Smooth muscle cell (in vitro differentiated cells): ENCODE results near the gene LAS1L. TPM values are rescaled to one million over a fixed set of nuclear protein-coding genes. Genes with fewer than 3 reads are reported as not detected.

Source experiments
- DNase-seq: peaks from one replicate; lab custom pipeline; 2025; ENCODE audit not compliant: unreplicated experiment; lab: John Stamatoyannopoulos, UW
- H2AFZ ChIP-seq: fragments of 200-600 bp; sonication (generic); 2 replicates; pipeline ENCODE4 v1.6.0; 2016; ENCODE audit warnings: antibody characterized with exemption, low read depth, mild to moderate bottlenecking
- H3F3A ChIP-seq: fragments of 200-600 bp; sonication (generic); 2 replicates; pipeline ENCODE4 v1.6.0; 2017; ENCODE audit warnings: antibody characterized with exemption, low read depth
- H3K27ac ChIP-seq: fragments of 200-600 bp; sonication (generic); 2 replicates; pipeline ENCODE4 v1.5.1; 2016; ENCODE audit warnings: low read depth, mild to moderate bottlenecking
- H3K27me3 ChIP-seq: fragments of 200-600 bp; sonication (generic); 2 replicates; pipeline ENCODE4 v1.6.1; 2016; ENCODE audit warnings: low read depth, mild to moderate bottlenecking
- H3K36me3 ChIP-seq: fragments of 200-600 bp; sonication (generic); 2 replicates; pipeline ENCODE4 v1.5.1; 2016; ENCODE audit warnings: low read depth
- H3K4me1 ChIP-seq: fragments of 200-600 bp; sonication (generic); 2 replicates; pipeline ENCODE4 v1.5.1; 2016; ENCODE audit warnings: low read depth
- H3K4me2 ChIP-seq: fragments of 200-600 bp; sonication (generic); 2 replicates; pipeline ENCODE4 v1.6.0; 2016; ENCODE audit warnings: mild to moderate bottlenecking
- H3K4me3 ChIP-seq: fragments of 200-600 bp; sonication (generic); 2 replicates; pipeline ENCODE4 v1.5.1; 2016; ENCODE audit warnings: mild to moderate bottlenecking
- H3K79me2 ChIP-seq: fragments of 200-600 bp; sonication (generic); 2 replicates; pipeline ENCODE4 v1.6.0; 2016; ENCODE audit warnings: low read depth, mild to moderate bottlenecking
- H3K9ac ChIP-seq: fragments of 200-600 bp; sonication (generic); 2 replicates; pipeline ENCODE4 v1.6.0; 2016; ENCODE audit warnings: low read depth
- H3K9me3 ChIP-seq: fragments of 200-600 bp; sonication (generic); replicated peaks from 2 replicates; pipeline ENCODE4 v1.5.1; 2016; ENCODE audit warnings: low read depth
- H4K20me1 ChIP-seq: fragments of 200-600 bp; sonication (generic); 2 replicates; pipeline ENCODE4 v1.6.0; 2016; ENCODE audit warnings: low read depth
- CTCF ChIP-seq: fragments of 200-600 bp; sonication (generic); IDR thresholded peaks from 2 replicates; pipeline ENCODE4 v1.5.1; 2017; ENCODE audit warnings: borderline replicate concordance, mild to moderate bottlenecking, antibody characterized with exemption; ENCODE audit not compliant: insufficient read depth, poor library complexity, severe bottlenecking
- WGBS: methylation state at CpG from one replicate; pipeline ENCODE4 v1.1.7; 2016; ENCODE audit warnings: low lambda C conversion rate; 5-methylcytosine and 5-hydroxymethylcytosine counted together
- polyA plus RNA-seq: library from polyadenylated mRNA; unstranded; fragments of >200 nt; fragmentation: Nextera tagmentation; extraction: Ambion mirVana; gene quantifications from 2 replicates; pipeline ENCODE4 v1.2.1, GENCODE V29; 2016
- total RNA-seq: library from RNA; depleted of rRNA; stranded (reverse); fragments of >200 nt; gene quantifications from 2 replicates; pipeline ENCODE4 v1.2.3, GENCODE V29; 2014

Gene LAS1L
- total and polyA plus RNA-seq, 2 experiments from 2014 or later = 15.1 to 20.0 TPM

DNA sequence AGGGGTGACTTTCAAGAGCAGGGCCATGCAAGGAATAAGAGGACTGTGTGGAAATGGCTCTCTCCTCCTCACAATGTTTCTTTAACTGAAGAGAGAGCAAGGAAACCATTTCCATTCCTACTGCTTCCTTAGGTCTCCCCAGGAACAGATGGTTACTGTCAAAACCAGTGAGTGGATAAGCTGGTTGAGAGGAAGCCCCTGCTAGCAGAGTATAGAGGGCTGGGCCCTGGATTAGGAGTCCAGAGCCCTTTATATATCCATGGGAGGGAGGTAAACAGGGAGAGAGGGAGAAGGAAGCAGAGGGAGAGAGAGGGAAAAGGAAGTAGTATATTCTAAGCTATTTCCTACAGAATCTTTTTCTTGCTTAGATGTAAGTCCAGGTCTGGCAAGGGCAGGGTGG lies 43.8 kb upstream of the LAS1L start:
- H3K9ac ChIP-seq = no peak overlapping the region
- H3K4me2 ChIP-seq = no peak overlapping the region
- no peak overlapping the region for H3K4me3 ChIP-seq
- TF ChIP-seq CTCF = no peak
- no peaks in the 10 kb centered on the region for H4K20me1 ChIP-seq
- H3K9me3 ChIP-seq = no peaks in the 10 kb centered on the region
- H3K4me1 ChIP-seq = no peaks in the 10 kb centered on the region
- DNase-seq = no peak
- H3K79me2 ChIP-seq = no peaks in the 10 kb centered on the region
- no peaks in the 10 kb centered on the region for H3K27me3 ChIP-seq
- H2AFZ ChIP-seq = no peak overlapping the region
- no peak overlapping the region for H3K27ac ChIP-seq
- H3K36me3 ChIP-seq = no peaks in the 10 kb centered on the region
- H3F3A ChIP-seq = no peaks in the 10 kb centered on the region

DNA sequence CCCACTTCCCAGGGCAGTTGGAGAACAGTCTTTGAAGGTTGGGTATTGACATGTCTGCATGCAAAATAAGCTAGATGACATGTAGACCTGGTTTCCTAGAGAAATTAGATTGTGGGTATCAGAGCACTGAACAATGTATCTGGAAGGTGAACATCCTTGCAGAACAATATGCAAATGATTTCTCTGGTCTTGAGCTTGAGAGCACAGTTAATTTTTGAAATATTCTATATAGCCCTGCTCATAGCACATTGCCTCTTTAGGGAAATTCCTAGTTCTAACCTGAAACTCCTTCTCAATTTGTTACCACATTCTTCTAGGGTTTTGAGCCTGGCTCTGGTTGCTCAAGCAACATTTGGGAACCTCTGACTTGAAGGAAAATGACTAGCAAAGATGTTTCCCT lies 41.6 kb upstream of the LAS1L start:
- H3F3A ChIP-seq = no peaks in the 10 kb centered on the region
- no peaks in the 10 kb centered on the region for H3K4me1 ChIP-seq
- H4K20me1 ChIP-seq = no peaks in the 10 kb centered on the region
- no peak overlapping the region for H2AFZ ChIP-seq
- no peak overlapping the region for H3K9ac ChIP-seq
- no peak overlapping the region for H3K27ac ChIP-seq
- H3K36me3 ChIP-seq = no peaks in the 10 kb centered on the region
- H3K79me2 ChIP-seq = no peaks in the 10 kb centered on the region
- H3K27me3 ChIP-seq = no peaks in the 10 kb centered on the region
- no peak overlapping the region for H3K4me3 ChIP-seq
- no peak overlapping the region for H3K4me2 ChIP-seq
- no peak for TF ChIP-seq CTCF
- no peaks in the 10 kb centered on the region for H3K9me3 ChIP-seq
- no peak for DNase-seq

- Histone ChIP-seq H3K27me3 (no peaks in the 10 kb centered on the region), H4K20me1 (no peaks in the 10 kb centered on the region), H3K4me3 (no peak overlapping the region), H3K27ac (no peak overlapping the region), H2AFZ (no peak overlapping the region), H3K4me1 (no peaks in the 10 kb centered on the region), H3K36me3 (no peaks in the 10 kb centered on the region), H3K9ac (no peak overlapping the region), H3F3A (no peaks in the 10 kb centered on the region), H3K9me3 (no peaks in the 10 kb centered on the region), H3K4me2 (no peak overlapping the region), H3K79me2 (no peaks in the 10 kb centered on the region)
- 52% methylated on average over 3 of the region's 3 CpGs for WGBS
- no peak for TF ChIP-seq CTCF
- no peak for DNase-seq
These were observed 40.4 kb upstream of the LAS1L start for GRCh38 chrX:65575022-65575421.

- Histone ChIP-seq H3K4me3 (no peak overlapping the region), H4K20me1 (no peaks in the 10 kb centered on the region), H3K9me3 (no peaks in the 10 kb centered on the region), H3F3A (no peaks in the 10 kb centered on the region), H3K9ac (no peak overlapping the region), H3K79me2 (no peaks in the 10 kb centered on the region), H2AFZ (no peak overlapping the region), H3K36me3 (no peaks in the 10 kb centered on the region), H3K4me2 (no peak overlapping the region), H3K27me3 (no peaks in the 10 kb centered on the region), H3K27ac (no peak overlapping the region), H3K4me1 (no peaks in the 10 kb centered on the region)
- DNase-seq = no peak
- TF ChIP-seq CTCF = no peak
- 80% methylated on average over 2 of the region's 2 CpGs for WGBS
These were observed 39.8 kb upstream of the LAS1L start for GRCh38 chrX:65574356-65574755.
